ENCODE results near the gene MAPK8IP2. TPM values are rescaled to one million over a fixed set of nuclear protein-coding genes. Genes with fewer than 3 reads are reported as not detected.

Gene MAPK8IP2
- polyA plus RNA-seq, 1 of the 3 experiments (the other 2 are of a cell fraction): 2.7 TPM

DNA sequence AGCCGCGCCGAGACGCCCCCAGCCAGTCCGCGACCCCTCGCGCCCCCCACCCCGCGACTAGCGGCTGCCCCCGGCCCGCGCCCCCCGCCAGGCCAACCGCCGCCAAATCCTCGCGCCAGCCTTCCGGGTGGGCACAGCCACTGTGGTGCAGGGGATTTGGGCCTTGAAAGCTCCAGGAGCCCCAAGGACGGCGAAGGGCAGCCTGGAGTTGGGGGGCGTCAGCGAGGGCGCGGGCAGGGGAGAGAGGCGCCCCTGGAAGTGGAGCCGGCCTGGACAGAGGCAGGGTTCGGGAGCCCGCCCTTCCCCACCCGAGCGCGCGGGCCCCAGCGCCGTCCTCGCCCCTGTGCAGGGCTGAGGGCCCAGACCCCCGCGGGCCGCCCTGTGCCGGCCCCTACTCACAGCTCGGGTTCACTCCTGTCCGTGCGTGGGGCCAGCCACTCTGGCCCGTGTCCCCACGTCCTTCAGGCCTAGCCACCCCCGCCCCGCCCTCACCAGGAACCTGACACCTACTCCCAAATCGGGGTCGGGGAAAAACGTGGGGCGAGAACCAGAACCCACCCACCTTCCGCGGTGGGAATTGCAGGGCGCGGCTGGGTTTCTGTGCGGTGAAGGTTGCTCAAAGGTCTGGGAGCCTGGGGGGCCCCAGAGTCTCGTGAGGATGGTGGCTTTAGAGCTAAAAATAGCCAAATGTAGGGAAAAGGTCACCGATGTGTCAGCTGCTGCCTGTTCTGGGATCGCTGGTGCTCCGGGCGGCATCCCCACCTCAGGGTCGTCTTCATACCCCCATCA lies 22.4 kb upstream of the MAPK8IP2 start, which contains the start of gene CPT1B:
Gene CPT1B, minus strand, starts transcription at position 441 of the 789 bp plus-strand sequence. CDS start 512 bp downstream, outside the sequence.
- no peaks in the 10 kb centered on the region for H3F3A ChIP-seq (replicated peaks; ENCODE audit: insufficient read depth)
- peaks cover 0 to 46% of the 10 kb centered on the region in 2 experiments for H3K36me3 ChIP-seq (replicated peaks in 1 of 2; ENCODE audit: control insufficient read depth in 1 of 2, insufficient read depth in 2 of 2, low read length in 1 of 2)
- TF ChIP-seq MEF2A (IDR thresholded peaks at IDR 0.05; ENCODE audit: borderline replicate concordance, low read depth) (no peak), NRF1 (IDR thresholded peaks at IDR 0.05; ENCODE audit: low read depth, low read length) (no peak), POLR2AphosphoS5 (IDR thresholded peaks at IDR 0.05; ENCODE audit: low read depth, low read length) (no peak), FOXJ3 (CRISPR knock-in tag; IDR thresholded peaks at IDR 0.05) (no peak), TCF12 (IDR thresholded peaks at IDR 0.05) (no peak), YY1 (IDR thresholded peaks at IDR 0.05; ENCODE audit: low read depth) (no peak), RCOR1 (IDR thresholded peaks at IDR 0.05; ENCODE audit: low read length) (no peak), EP300 (IDR thresholded peaks at IDR 0.05; ENCODE audit: borderline replicate concordance in 1 of 2, low read depth in 1 of 2, low read length in 1 of 2) (no peak), FOSL2 (IDR thresholded peaks at IDR 0.05; ENCODE audit: borderline replicate concordance, low read depth) (no peak), REST (IDR thresholded peaks at IDR 0.05; ENCODE audit: low read depth, low read length) (no peak), GATA2 (CRISPR knock-in tag; IDR thresholded peaks at IDR 0.05) (no peak), TAF1 (IDR thresholded peaks at IDR 0.05; ENCODE audit: borderline replicate concordance, low read depth, low read length) (no peak)
- H3K27me3 ChIP-seq (ENCODE audit: insufficient read depth): no peaks in the 10 kb centered on the region
- H3K9me2 ChIP-seq: no peaks in the 10 kb centered on the region
- H3K9ac ChIP-seq: no peak within 1 kb of the TSS
- POLR2A ChIA-PET: interaction anchor here (0.7 to 1.2 kb wide), 2 partner anchors 12 to 28 kb away, joined by 3 to 4 read pairs; no protein-coding TSS in a partner anchor
- no peak within 1 kb of the TSS for H3K4me2 ChIP-seq
- H2AFZ ChIP-seq (ENCODE audit: low read depth): no peak within 1 kb of the TSS
- DNase-seq: no peak
- whole genome bisulfite sequencing (ENCODE audit: low lambda C conversion rate): 95% methylated on average over 23 of the region's 63 CpGs
- CTCF ChIA-PET: interaction anchor here (0.7 to 9.0 kb wide), 4 partner anchors 14 to 61 kb away, joined by 3 to 73 read pairs (median 4); partner anchors contain the start of gene SYCE3
- peaks cover 0 to 8% of the 10 kb centered on the region in 2 experiments; a peak in 1 of 4 replicates for H3K4me1 ChIP-seq (ENCODE audit: control insufficient read depth in 1 of 2, insufficient read depth in 2 of 2, low read depth in 1 of 2, low read length in 1 of 2)
- no peak within 1 kb of the TSS for H3K4me3 ChIP-seq (ENCODE audit: low read depth in 2 of 2, low read length in 1 of 2)
- no peak within 1 kb of the TSS for H3K27ac ChIP-seq (ENCODE audit: low read depth in 2 of 2, low read length in 1 of 2)
- no peaks in the 10 kb centered on the region for H3K9me3 ChIP-seq
- no peaks in the 10 kb centered on the region for H4K20me1 ChIP-seq (ENCODE audit: insufficient read depth)
- H3K79me2 ChIP-seq (ENCODE audit: insufficient read depth): peaks cover 17% of the 10 kb centered on the region; the same call in 1 of the 2 replicates
